IMR-90 (cell line): ENCODE results near the gene TBC1D23. TPM values are rescaled to one million over a fixed set of nuclear protein-coding genes. Genes with fewer than 3 reads are reported as not detected.

ENCODE experiments used
- ATAC-seq: fragments of 200-7000 bp; cut with Tn5 transposase; 2 replicates; pipeline ENCODE4 v1.9.1; 2020; ENCODE audit warnings: low read depth, mild to moderate bottlenecking, moderate library complexity
- BruUV-seq: library from RNA; stranded (reverse); fragments of 400-500 nt; replicated peaks from 2 replicates; lab custom pipeline; 2021; lab: Mats Ljungman, UMichigan
- CTCF ChIA-PET: fragments of 300-600 bp; formaldehyde crosslinking; extraction: SDS; loops from one replicate; lab custom pipeline; 2021; ENCODE audit warnings: antibody characterized with exemption; lab: Yijun Ruan, JAX
- POLR2A ChIA-PET: fragments of 300-600 bp; sonication (Branson Sonifier 250); formaldehyde crosslinking; loops from one replicate; lab custom pipeline; 2022; ENCODE audit warnings: antibody characterized with exemption; ENCODE audit not compliant: unreplicated experiment; lab: Charles Lee
- DNase-seq: peaks from one replicate; pipeline ENCODE4 v3.0.0; 2013
- H2AFZ ChIP-seq: replicated peaks from 2 replicates; pipeline ENCODE3; 2013; ENCODE audit warnings: low read length, mild to moderate bottlenecking; ENCODE audit not compliant: poor library complexity
- H2AK5ac ChIP-seq: 2 replicates; pipeline ENCODE4 v1.6.1; 2013; ENCODE audit warnings: low read depth, low read length, inconsistent platforms
- H2AK9ac ChIP-seq: replicated peaks from 2 replicates; pipeline ENCODE3; 2013; ENCODE audit warnings: mild to moderate bottlenecking, low read depth, low read length, moderate library complexity; ENCODE audit not compliant: poor library complexity
- H2BK120ac ChIP-seq: 2 replicates; pipeline ENCODE4 v1.6.1; 2013; ENCODE audit warnings: low read depth, low read length, inconsistent platforms
- H2BK15ac ChIP-seq: 3 replicates; pipeline ENCODE4 v1.6.1; 2013; ENCODE audit warnings: low read depth, low read length, inconsistent platforms
- H2BK20ac ChIP-seq: 2 replicates; pipeline ENCODE4 v1.6.1; 2013; ENCODE audit warnings: low read depth, mild to moderate bottlenecking, inconsistent platforms, low read length, moderate library complexity
- H2BK5ac ChIP-seq: 2 replicates; pipeline ENCODE4 v1.6.1; 2013; ENCODE audit warnings: mild to moderate bottlenecking, low read depth, low read length, inconsistent platforms; ENCODE audit not compliant: poor library complexity, severe bottlenecking
- H3K14ac ChIP-seq: replicated peaks from 2 replicates; pipeline ENCODE4 v1.6.1; 2013; ENCODE audit warnings: low read depth, low read length, inconsistent platforms
- H3K18ac ChIP-seq: 2 replicates; pipeline ENCODE4 v1.6.1; 2013; ENCODE audit warnings: low read depth, low read length, control low read depth
- H3K23ac ChIP-seq: 2 replicates; pipeline ENCODE4 v1.6.1; 2013; ENCODE audit warnings: low read depth, low read length, inconsistent platforms
- H3K27ac ChIP-seq: 2 replicates; pipeline ENCODE4 v1.5.1; 2013; ENCODE audit warnings: mild to moderate bottlenecking, control low read depth, low read length; ENCODE audit not compliant: insufficient read depth
- H3K27me3 ChIP-seq: 2 replicates; pipeline ENCODE4 v1.6.1; 2013; ENCODE audit warnings: low read length; ENCODE audit not compliant: control insufficient read depth, insufficient read depth
- H3K36me3 ChIP-seq: 2 replicates; pipeline ENCODE4 v1.6.1; 2013; ENCODE audit warnings: low read length, mixed read lengths; ENCODE audit not compliant: control insufficient read depth, insufficient read depth
- H3K4ac ChIP-seq: 2 replicates; pipeline ENCODE4 v1.6.1; 2013; ENCODE audit warnings: low read depth, low read length, inconsistent platforms
- H3K4me1 ChIP-seq: 2 replicates; pipeline ENCODE4 v1.6.1; 2013; ENCODE audit warnings: low read length, mixed read lengths; ENCODE audit not compliant: control insufficient read depth, insufficient read depth
- H3K4me2 ChIP-seq: 2 replicates; pipeline ENCODE4 v1.6.1; 2013; ENCODE audit warnings: low read depth, mild to moderate bottlenecking, control low read depth, low read length, moderate library complexity
- H3K4me3 ChIP-seq: 2 replicates; pipeline ENCODE4 v1.5.1; 2013; ENCODE audit warnings: low read depth, mild to moderate bottlenecking, control low read depth, low read length, moderate library complexity; ENCODE audit not compliant: insufficient read depth
- H3K56ac ChIP-seq: 2 replicates; pipeline ENCODE4 v1.6.1; 2013; ENCODE audit warnings: low read length, inconsistent platforms; ENCODE audit not compliant: insufficient read depth; ENCODE audit errors: extremely low read depth
- H3K79me1 ChIP-seq, 2 experiments: 2 replicates each; pipeline ENCODE4 v1.6.1; 2013; ENCODE audit warnings: low read length in 2 of 2, inconsistent platforms in 1 of 2, low read depth in 1 of 2
- H3K9ac ChIP-seq: 2 replicates; pipeline ENCODE4 v1.6.1; 2013; ENCODE audit warnings: low read depth, low read length, control low read depth
- H3K9me1 ChIP-seq: 2 replicates; pipeline ENCODE4 v1.6.1; 2013; ENCODE audit warnings: low read length, inconsistent platforms; ENCODE audit not compliant: insufficient read depth
- H3K9me3 ChIP-seq: 2 replicates; pipeline ENCODE4 v1.6.1; 2013; ENCODE audit warnings: low read length; ENCODE audit not compliant: control insufficient read depth, insufficient read depth
- H4K20me1 ChIP-seq: 2 replicates; pipeline ENCODE4 v1.6.1; 2013; ENCODE audit warnings: low read length, inconsistent platforms; ENCODE audit not compliant: insufficient read depth
- H4K5ac ChIP-seq: 2 replicates; pipeline ENCODE4 v1.6.1; 2013; ENCODE audit warnings: mild to moderate bottlenecking, low read depth, low read length, control low read depth
- H4K8ac ChIP-seq, 2 experiments: 2 replicates each; pipeline ENCODE4 v1.6.1; 2013; ENCODE audit warnings: low read depth in 2 of 2, low read length in 2 of 2, control low read depth in 1 of 2, inconsistent platforms in 1 of 2
- H4K91ac ChIP-seq: 2 replicates; pipeline ENCODE4 v1.6.1; 2013; ENCODE audit warnings: low read depth, low read length, inconsistent platforms; ENCODE audit not compliant: insufficient read depth
- BHLHE40 ChIP-seq: fragments of 150-350 bp; IDR thresholded peaks from 2 replicates; pipeline ENCODE4 v1.6.1; 2016; ENCODE audit warnings: mild to moderate bottlenecking, low read depth, low read length
- CEBPB ChIP-seq: IDR thresholded peaks from 2 replicates; pipeline ENCODE4 v1.6.1; 2012; ENCODE audit warnings: low read depth, low read length, improper control_type of control experiment
- CHD1 ChIP-seq: IDR thresholded peaks from 2 replicates; pipeline ENCODE4 v1.6.1; 2012; ENCODE audit warnings: low read depth, low read length, improper control_type of control experiment
- ELK1 ChIP-seq: fragments of 150-350 bp; IDR thresholded peaks from 2 replicates; pipeline ENCODE4 v1.6.1; 2016; ENCODE audit warnings: low read depth, mild to moderate bottlenecking, low read length, moderate library complexity, borderline replicate concordance
- FOS ChIP-seq: fragments of 150-350 bp; IDR thresholded peaks from 2 replicates; pipeline ENCODE4 v1.6.1; 2016; ENCODE audit warnings: low read depth, low read length
- MAFK ChIP-seq: IDR thresholded peaks from 2 replicates; pipeline ENCODE4 v1.6.1; 2012; ENCODE audit warnings: low read depth, low read length, improper control_type of control experiment
- MAZ ChIP-seq: IDR thresholded peaks from 2 replicates; pipeline ENCODE4 v1.6.1; 2012; ENCODE audit warnings: low read depth, mild to moderate bottlenecking, low read length, improper control_type of control experiment, moderate library complexity, borderline replicate concordance
- MXI1 ChIP-seq: IDR thresholded peaks from 2 replicates; pipeline ENCODE4 v1.6.1; 2012; ENCODE audit warnings: low read depth, mild to moderate bottlenecking, low read length, moderate library complexity, borderline replicate concordance
- NFE2L2 ChIP-seq: fragments of 150-350 bp; IDR thresholded peaks from 2 replicates; pipeline ENCODE4 v1.6.1; 2016; ENCODE audit warnings: low read depth, mild to moderate bottlenecking, low read length
- POLR2A ChIP-seq: IDR thresholded peaks from 2 replicates; pipeline ENCODE4 v1.6.1; 2012; ENCODE audit warnings: mild to moderate bottlenecking, low read depth, low read length
- RAD21 ChIP-seq: IDR thresholded peaks from 2 replicates; pipeline ENCODE4 v1.6.1; 2012; ENCODE audit warnings: low read length, improper control_type of control experiment
- RCOR1 ChIP-seq: IDR thresholded peaks from 2 replicates; pipeline ENCODE4 v1.6.1; 2012; ENCODE audit warnings: mild to moderate bottlenecking, low read length, improper control_type of control experiment; ENCODE audit not compliant: insufficient replicate concordance
- RFX5 ChIP-seq: IDR thresholded peaks from 2 replicates; pipeline ENCODE4 v1.8.0; 2012; ENCODE audit warnings: low read depth, mild to moderate bottlenecking, low read length, moderate library complexity
- SMC3 ChIP-seq: fragments of 150-350 bp; IDR thresholded peaks from 2 replicates; pipeline ENCODE4 v1.6.1; 2016; ENCODE audit warnings: low read depth, mild to moderate bottlenecking, antibody characterized with exemption, low read length, moderate library complexity
- USF2 ChIP-seq: fragments of 150-350 bp; IDR thresholded peaks from 2 replicates; pipeline ENCODE4 v1.6.1; 2017; ENCODE audit warnings: mild to moderate bottlenecking, antibody characterized with exemption, low read length, low read depth
- WGBS, 2 experiments: methylation state at CpG; one replicate each; pipeline versions ENCODE4 v1.1.5 to v1.1.7; 2013; ENCODE audit warnings: missing lambda C conversion rate in 2 of 2; ENCODE audit not compliant: insufficient read length in 1 of 2; ENCODE audit errors: extremely low coverage in 2 of 2; 5-methylcytosine and 5-hydroxymethylcytosine counted together
- dilution Hi-C: fragments of 300-500 bp; cut with HindIII; formaldehyde crosslinking; loops from one replicate; pipeline ENCODE4 v1.14.3; 2018; ENCODE audit warnings: low sequenced_read_pairs; ENCODE audit not compliant: unreplicated experiment
- in situ Hi-C: fragments of 300-500 bp; cut with MboI; formaldehyde crosslinking; loops from 3 replicates; pipeline ENCODE4 v1.14.3; 2019; ENCODE audit warnings: low sequenced_read_pairs, inconsistent platforms, mixed read lengths
- intact Hi-C: fragments of 100-400 bp; cut with micrococcal nuclease; formaldehyde crosslinking; loops from 2 replicates; pipeline ENCODE4 v1.10.0; 2022
- polyA plus RNA-seq, 3 experiments: library from polyadenylated mRNA; depleted of rRNA; stranded (reverse); fragments of >200 nt; gene quantifications; 2 replicates each; pipeline ENCODE4 v1.2.3, GENCODE V29; 2012; ENCODE audit warnings: low replicate concordance in 1 of 3
- total RNA-seq: library from RNA; depleted of rRNA; stranded (reverse); fragments of >200 nt; gene quantifications from 2 replicates; pipeline ENCODE4 v1.2.3, GENCODE V29; 2012
- TF ChIP-seq, protein P1 (sequence below): conservative IDR thresholded peaks from 2 replicates; pipeline ENCODE4 v1.5.1; 2012; ENCODE audit warnings: mild to moderate bottlenecking, low read depth, low read length, improper control_type of control experiment

TBC1D23 gene
- total and polyA plus RNA-seq, 2 of the 4 experiments (the other 2 are of a cell fraction): 21.2 to 67.0 TPM

DNA sequence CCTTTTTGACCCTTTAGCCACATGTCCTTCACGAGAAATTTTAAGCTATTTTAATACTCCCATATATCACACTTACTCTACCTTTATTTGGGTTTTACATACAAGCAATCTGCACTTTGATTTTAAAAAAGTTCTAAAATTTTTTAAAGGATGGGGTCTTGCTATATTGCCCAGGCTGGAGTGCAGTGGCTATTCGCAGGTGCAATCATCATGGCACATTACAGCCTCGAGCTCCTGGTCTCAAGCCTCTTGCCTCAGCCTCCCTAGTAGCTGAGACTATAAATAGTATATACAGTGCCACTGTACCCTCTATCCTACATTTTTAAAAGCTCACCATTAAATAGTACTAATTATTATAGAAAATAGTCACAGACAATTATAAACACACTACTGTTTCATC lies 103.6 kb downstream of the TBC1D23 start:
- BruUV-seq: no TSS peak
- DNase-seq: no peak
- H4K91ac ChIP-seq: no peak overlapping the region
- H4K8ac ChIP-seq: no peak overlapping the region
- no peak overlapping the region for H2AFZ ChIP-seq
- no peak overlapping the region for H2BK15ac ChIP-seq
- H3K27ac ChIP-seq: no peak overlapping the region
- no peak overlapping the region for H3K9ac ChIP-seq
- H2BK120ac ChIP-seq: no peak overlapping the region
- H3K79me1 ChIP-seq: peaks cover 0 to 4% of the 10 kb centered on the region in 2 experiments; a peak in 2 of 4 replicates
- H3K56ac ChIP-seq: no peak overlapping the region
- no peak overlapping the region for H3K23ac ChIP-seq
- ChIA-PET POLR2A (no interaction called here), CTCF (no interaction called here)
- no peaks in the 10 kb centered on the region for H4K20me1 ChIP-seq
- no peak overlapping the region for H2AK9ac ChIP-seq
- H2BK20ac ChIP-seq: no peak overlapping the region
- intact Hi-C loops: no loop called here
- no peak overlapping the region for H3K4ac ChIP-seq
- in situ Hi-C loops: no loop called here
- peaks cover 5% of the 10 kb centered on the region; the same call in 1 of the 2 replicates for H3K9me1 ChIP-seq
- H4K5ac ChIP-seq: no peak overlapping the region
- dilution Hi-C loops: no loop called here
- ATAC-seq: no peak
- H3K27me3 ChIP-seq: no peaks in the 10 kb centered on the region
- H3K4me3 ChIP-seq: no peak overlapping the region
- H3K18ac ChIP-seq: no peak overlapping the region
- H2AK5ac ChIP-seq: no peak overlapping the region
- no peak overlapping the region for H3K14ac ChIP-seq
- WGBS, 2 experiments: no CpG with 5 or more reads among the region's 3 CpGs
- H2BK5ac ChIP-seq: no peak overlapping the region
- peaks cover 4% of the 10 kb centered on the region for H3K9me3 ChIP-seq
- TF ChIP-seq POLR2A (no peak), RCOR1 (no peak), MAZ (no peak), ELK1 (no peak), FOS (no peak), CHD1 (no peak), CEBPB (no peak), NFE2L2 (no peak), SMC3 (no peak), RAD21 (no peak), BHLHE40 (no peak), MAFK (no peak), USF2 (no peak), MXI1 (no peak), RFX5 (no peak)
- TF ChIP-seq, protein P1, sequence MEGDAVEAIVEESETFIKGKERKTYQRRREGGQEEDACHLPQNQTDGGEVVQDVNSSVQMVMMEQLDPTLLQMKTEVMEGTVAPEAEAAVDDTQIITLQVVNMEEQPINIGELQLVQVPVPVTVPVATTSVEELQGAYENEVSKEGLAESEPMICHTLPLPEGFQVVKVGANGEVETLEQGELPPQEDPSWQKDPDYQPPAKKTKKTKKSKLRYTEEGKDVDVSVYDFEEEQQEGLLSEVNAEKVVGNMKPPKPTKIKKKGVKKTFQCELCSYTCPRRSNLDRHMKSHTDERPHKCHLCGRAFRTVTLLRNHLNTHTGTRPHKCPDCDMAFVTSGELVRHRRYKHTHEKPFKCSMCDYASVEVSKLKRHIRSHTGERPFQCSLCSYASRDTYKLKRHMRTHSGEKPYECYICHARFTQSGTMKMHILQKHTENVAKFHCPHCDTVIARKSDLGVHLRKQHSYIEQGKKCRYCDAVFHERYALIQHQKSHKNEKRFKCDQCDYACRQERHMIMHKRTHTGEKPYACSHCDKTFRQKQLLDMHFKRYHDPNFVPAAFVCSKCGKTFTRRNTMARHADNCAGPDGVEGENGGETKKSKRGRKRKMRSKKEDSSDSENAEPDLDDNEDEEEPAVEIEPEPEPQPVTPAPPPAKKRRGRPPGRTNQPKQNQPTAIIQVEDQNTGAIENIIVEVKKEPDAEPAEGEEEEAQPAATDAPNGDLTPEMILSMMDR: no peak
- no peaks in the 10 kb centered on the region for H3K4me1 ChIP-seq
- peaks cover 38% of the 10 kb centered on the region for H3K36me3 ChIP-seq
- no peak overlapping the region for H3K4me2 ChIP-seq
